Renal cortex interstitium (tissue), 11 donors: Measurements from ENCODE around the gene GABPB2. TPM values are rescaled to one million over a fixed set of nuclear protein-coding genes. Genes with fewer than 3 reads are reported as not detected.

ENCODE experiments used
- DNase-seq, 11 donors: peaks; one replicate each; pipeline ENCODE4 v3.0.0-alpha.2; 2013; ENCODE audit warnings: low read depth in 9 of 11, low spot score in 4 of 11; ENCODE audit errors: extremely low read depth in 1 of 11
- polyA plus RNA-seq, 3 donors: library from polyadenylated mRNA; unstranded; fragments of 120-200 nt; gene quantifications; one replicate each; pipeline ENCODE4 v1.2.1, GENCODE V29; 2013; ENCODE audit not compliant: insufficient read length in 3 of 3

GABPB2 gene
- polyA plus RNA-seq, 3 donors: 10.5 to 15.8 (median 15.4) TPM

DNA sequence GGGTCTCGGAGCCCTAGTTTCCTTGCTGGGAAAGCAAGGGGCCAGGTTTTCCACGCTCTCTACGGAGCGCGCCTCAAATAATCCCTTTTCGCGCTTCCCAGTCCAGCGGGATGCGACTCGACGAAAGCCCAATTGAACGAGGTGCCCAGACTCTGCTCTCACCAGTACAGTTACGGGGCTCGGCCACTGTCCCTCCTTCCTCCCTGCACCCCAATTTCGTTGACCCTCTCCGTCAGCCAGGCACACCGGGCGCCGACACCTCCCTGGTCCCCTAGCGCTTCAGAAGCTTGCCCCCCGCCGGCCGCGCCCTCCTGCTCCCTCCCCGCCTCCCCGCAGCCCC lies 75.5 kb downstream of the GABPB2 start:
- peak in 1 of 11 donors; percentile 20 for DNase-seq

GRCh38 chr1:151146412-151147131 lies 76.0 kb downstream of the GABPB2 start, which contains the start of gene SEMA6C:
Gene SEMA6C, minus strand, starts transcription at chr1:151146631. Its CDS starts 4,010 bp downstream, at chr1:151142621.
- DNase-seq: peak in 10 of 11 donors; percentile 75 to 94 (median 88)

DNA sequence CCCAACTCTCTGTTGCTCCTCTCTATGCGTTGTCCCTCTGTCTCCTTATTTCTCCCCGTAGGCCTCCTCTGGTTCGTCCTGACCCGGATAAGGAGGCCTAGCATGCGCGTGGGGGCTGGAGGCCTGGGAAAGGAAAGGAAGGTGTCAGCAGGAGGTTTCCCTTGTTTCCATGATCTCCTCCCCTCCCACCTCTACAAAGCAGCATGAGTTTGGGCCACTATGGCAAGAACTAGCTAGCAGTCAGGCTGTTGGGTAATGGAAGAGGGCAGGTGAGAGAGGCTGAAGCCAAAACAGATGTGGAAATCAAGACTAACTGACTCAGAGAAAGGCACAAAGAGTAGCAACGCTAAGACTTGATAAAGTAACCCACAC lies 76.6 kb downstream of the GABPB2 start:
- DNase-seq: no peak

- DNase-seq: no peak
Measured at GRCh38 chr1:151147665-151148064, 77.1 kb downstream of the GABPB2 start.

- DNase-seq: no peak
Measured at GRCh38 chr1:151156515-151156819, 85.9 kb downstream of the GABPB2 start, which contains the start of gene TNFAIP8L2. Gene TNFAIP8L2, plus strand, starts transcription at chr1:151156649. Its CDS starts 2,049 bp downstream, at chr1:151158698.

GRCh38 chr1:151157067-151157531 lies 86.5 kb downstream of the GABPB2 start:
- no peak for DNase-seq

GRCh38 chr1:151158326-151158725 lies 87.8 kb downstream of the GABPB2 start:
- no peak for DNase-seq

GRCh38 chr1:151158751-151159251 lies 88.2 kb downstream of the GABPB2 start:
- DNase-seq: no peak

- no peak for DNase-seq
Measured at GRCh38 chr1:151159373-151159772, 88.8 kb downstream of the GABPB2 start.

GRCh38 chr1:151164732-151165280 lies 94.2 kb downstream of the GABPB2 start:
- DNase-seq: no peak

DNA sequence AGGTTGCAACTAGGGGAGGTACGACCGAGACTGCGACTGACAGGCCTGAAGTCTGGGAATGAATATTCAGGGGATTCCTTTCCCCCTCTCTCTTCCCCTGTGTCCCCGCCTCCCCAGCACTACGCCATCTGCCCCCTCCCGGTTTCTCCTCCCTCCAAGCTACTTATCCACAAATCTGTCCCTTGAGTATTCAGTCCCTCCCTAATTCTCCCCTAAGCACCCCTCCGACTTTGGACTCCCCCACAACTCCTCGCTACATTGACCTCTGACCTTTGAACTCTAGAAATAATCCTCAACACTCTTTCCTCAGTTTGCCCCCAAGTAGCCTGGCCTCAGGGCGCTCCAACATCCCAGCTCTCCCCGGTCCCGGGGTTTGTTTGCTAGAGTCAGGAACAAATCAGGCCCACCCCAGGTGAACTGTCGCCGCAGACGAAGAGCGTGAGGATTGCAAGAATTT lies 94.7 kb downstream of the GABPB2 start:
- peak in 6 of 11 donors; percentile 45 to 67 (median 58) for DNase-seq

GRCh38 chr1:151165738-151166504 lies 95.4 kb downstream of the GABPB2 start, which contains the start of the genes LYSMD1 and SCNM1:
Gene LYSMD1, minus strand, starts transcription at chr1:151165902. Its CDS starts 644 bp downstream, at chr1:151165258.
Gene SCNM1, plus strand, starts transcription at chr1:151166144. Its CDS starts 9 bp downstream, at chr1:151166153.
- DNase-seq: peak; percentile 95 to 99 (median 97)

DNA sequence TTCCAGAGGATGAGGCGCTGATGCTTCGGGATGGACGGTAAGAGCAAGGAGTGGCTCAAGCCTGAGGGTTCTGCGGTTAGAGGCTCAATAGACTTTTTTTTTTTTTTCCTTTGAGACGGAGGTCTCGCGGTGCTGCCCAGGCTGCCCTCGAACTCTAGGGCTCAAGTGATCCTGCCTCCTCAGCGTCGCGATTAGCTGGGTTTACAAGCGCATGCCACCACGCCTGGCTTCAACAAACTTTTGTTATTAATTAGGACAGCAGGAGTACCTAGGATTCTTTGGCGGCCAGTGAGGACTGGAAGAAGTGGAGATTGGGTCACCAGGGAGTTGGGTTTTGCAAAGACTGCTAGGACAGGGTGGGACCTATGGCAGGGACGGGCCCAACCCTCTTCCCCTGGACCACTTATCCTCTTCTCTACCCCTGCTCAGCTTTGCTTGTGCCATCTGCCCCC lies 96.0 kb downstream of the GABPB2 start:
- peak in 1 of 11 donors; percentile 18 for DNase-seq

- DNase-seq: no peak
Measured at GRCh38 chr1:151167116-151167515, 96.6 kb downstream of the GABPB2 start.

DNA sequence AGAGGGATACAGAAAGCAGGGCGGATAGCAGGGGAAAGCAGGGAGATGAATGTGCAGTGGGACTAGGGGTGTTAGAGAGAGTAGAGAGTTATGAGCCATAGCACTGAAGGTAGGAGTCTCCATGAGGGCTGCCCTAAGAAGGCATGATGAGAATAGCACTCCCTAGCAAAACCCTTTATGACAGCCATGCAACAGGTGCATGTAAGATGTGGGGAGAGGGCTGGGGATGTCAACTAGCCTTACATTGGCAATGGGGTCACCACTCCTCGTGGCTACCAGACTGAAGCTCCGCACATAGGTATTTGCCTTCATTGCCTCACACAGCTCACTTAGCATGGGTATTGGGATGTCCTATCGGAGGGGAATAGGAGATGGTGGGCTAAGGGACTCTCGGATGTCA lies 100.6 kb downstream of the GABPB2 start:
- no peak for DNase-seq

Other genes starting within 250 kb of the GABPB2 start
- gene ARNT, start 194.2 kb upstream of the GABPB2 start, polyA plus RNA-seq: 10 to 100 TPM; 53.5 to 59.7 (median 54.1) TPM
- gene CTXND2, start 183.6 kb upstream of the GABPB2 start, polyA plus RNA-seq: under 1 TPM in 1 of 3 donors, not detected in 2; 0.09 TPM
- 10 to 100 TPM; 75.3 to 91.8 (median 85.4) TPM for gene SETDB1, start 144.4 kb upstream of the GABPB2 start, polyA plus RNA-seq
- 100 to 1,000 TPM; 296 to 301 (median 300) TPM for gene CERS2, start 95.9 kb upstream of the GABPB2 start, polyA plus RNA-seq
- gene ANXA9, start 88.5 kb upstream of the GABPB2 start, polyA plus RNA-seq: 10 to 100 TPM; 14.3 to 18.9 (median 14.6) TPM
- 10 to 100 TPM; 38.9 to 58.3 (median 39.3) TPM for gene MINDY1, start 63.9 kb upstream of the GABPB2 start, polyA plus RNA-seq
- 10 to 100 TPM; 42.4 to 48.7 (median 42.8) TPM for gene PRUNE1, start 62.3 kb upstream of the GABPB2 start, polyA plus RNA-seq
- 1 to 10 TPM; 1.6 to 3.6 (median 2.7) TPM for gene BNIPL, start 34.2 kb upstream of the GABPB2 start, polyA plus RNA-seq
- gene C1orf56, start 23.0 kb upstream of the GABPB2 start, polyA plus RNA-seq: 10 to 100 TPM in 2 of 3 donors, 1 to 10 TPM in 1; 9.1 to 14.0 (median 11.8) TPM
- 10 to 100 TPM; 73.0 to 82.3 (median 75.4) TPM for gene CDC42SE1, start 11.1 kb upstream of the GABPB2 start, polyA plus RNA-seq
- gene MLLT11, start 10.4 kb upstream of the GABPB2 start, polyA plus RNA-seq: 10 to 100 TPM; 22.6 to 26.7 (median 24.7) TPM
- 10 to 100 TPM; 29.8 to 34.5 (median 29.9) TPM for gene SEMA6C, start 75.9 kb downstream of the GABPB2 start, polyA plus RNA-seq
- 1 to 10 TPM; 1.0 to 1.5 (median 1.3) TPM for gene TNFAIP8L2, start 85.9 kb downstream of the GABPB2 start, polyA plus RNA-seq
- 10 to 100 TPM; 16.4 to 20.1 (median 19.0) TPM for gene LYSMD1, start 95.1 kb downstream of the GABPB2 start, polyA plus RNA-seq
- gene SCNM1, start 95.4 kb downstream of the GABPB2 start, polyA plus RNA-seq: 10 to 100 TPM; 38.4 to 45.2 (median 40.1) TPM
- gene TMOD4, start 105.2 kb downstream of the GABPB2 start, polyA plus RNA-seq: 1 to 10 TPM; 1.0 to 2.0 (median 1.4) TPM
- gene VPS72, start 119.4 kb downstream of the GABPB2 start, polyA plus RNA-seq: 10 to 100 TPM; 63.9 to 81.9 (median 68.9) TPM
- 10 to 100 TPM; 61.9 to 79.7 (median 73.5) TPM for gene PIP5K1A, start 127.8 kb downstream of the GABPB2 start, polyA plus RNA-seq
- gene PSMD4, start 184.0 kb downstream of the GABPB2 start, polyA plus RNA-seq: 100 to 1,000 TPM; 160 to 185 (median 174) TPM
- 10 to 100 TPM; 20.4 to 27.1 (median 25.2) TPM for gene ZNF687, start 211.5 kb downstream of the GABPB2 start, polyA plus RNA-seq